Activated CD8-positive, alpha-beta memory T cell treated with anti-CD3 and anti-CD28 coated beads, Interleukin-2, amount 10 ng/mL, durations not matched to agents 7 days and 5 days (primary cell): ENCODE results near the gene B3GALT5. TPM values are rescaled to one million over a fixed set of nuclear protein-coding genes. Genes with fewer than 3 reads are reported as not detected.

Source experiments
- ATAC-seq: fragments of 150-1000 bp; cut with Tn5 transposase; one replicate; pipeline ENCODE4 v1.10.0; 2021; ENCODE audit warnings: moderate library complexity
- CTCF ChIA-PET: fragments of 350-600 bp; sonication (Branson Sonifier 250); formaldehyde crosslinking; loops from one replicate; lab custom pipeline; 2021; ENCODE audit warnings: antibody characterized with exemption; lab: Charles Lee
- DNase-seq: peaks from one replicate; pipeline ENCODE4 v3.0.0-alpha.2; 2020
- H3K27ac Mint-ChIP-seq: one replicate; pipeline ENCODE4 v1.8.0; 2021; ENCODE audit warnings: mild to moderate bottlenecking, mixed read lengths
- H3K27me3 Mint-ChIP-seq: one replicate; pipeline ENCODE4 v1.8.0; 2021; ENCODE audit warnings: mixed read lengths
- H3K36me3 Mint-ChIP-seq: one replicate; pipeline ENCODE4 v1.8.0; 2021; ENCODE audit warnings: mild to moderate bottlenecking, mixed read lengths
- H3K4me1 Mint-ChIP-seq: one replicate; pipeline ENCODE4 v1.8.0; 2021; ENCODE audit warnings: mixed read lengths
- H3K4me3 Mint-ChIP-seq: one replicate; pipeline ENCODE4 v1.8.0; 2021; ENCODE audit warnings: mild to moderate bottlenecking, moderate library complexity, mixed read lengths
- H3K9me3 Mint-ChIP-seq: one replicate; pipeline ENCODE4 v1.8.0; 2022; ENCODE audit warnings: low read depth, mixed read lengths
- total RNA-seq, 2 experiments: library from RNA; stranded (reverse); gene quantifications; one replicate each; pipeline ENCODE4 v1.2.3, GENCODE V29; 2021

Gene B3GALT5
- total RNA-seq, 2 experiments from 2014 or later, result not detected

GRCh38 chr21:39641827-39642450, 29.2 kb downstream of the B3GALT5 start:
- Mint-ChIP-seq H3K4me1 (no peaks in the 10 kb centered on the region), H3K9me3 (peaks cover 2% of the 10 kb centered on the region), H3K27me3 (no peaks in the 10 kb centered on the region), H3K36me3 (no peaks in the 10 kb centered on the region), H3K27ac (no peak overlapping the region), H3K4me3 (no peak overlapping the region)
- CTCF ChIA-PET, result no interaction called here
- DNase-seq (no peak), ATAC-seq (no peak)

DNA sequence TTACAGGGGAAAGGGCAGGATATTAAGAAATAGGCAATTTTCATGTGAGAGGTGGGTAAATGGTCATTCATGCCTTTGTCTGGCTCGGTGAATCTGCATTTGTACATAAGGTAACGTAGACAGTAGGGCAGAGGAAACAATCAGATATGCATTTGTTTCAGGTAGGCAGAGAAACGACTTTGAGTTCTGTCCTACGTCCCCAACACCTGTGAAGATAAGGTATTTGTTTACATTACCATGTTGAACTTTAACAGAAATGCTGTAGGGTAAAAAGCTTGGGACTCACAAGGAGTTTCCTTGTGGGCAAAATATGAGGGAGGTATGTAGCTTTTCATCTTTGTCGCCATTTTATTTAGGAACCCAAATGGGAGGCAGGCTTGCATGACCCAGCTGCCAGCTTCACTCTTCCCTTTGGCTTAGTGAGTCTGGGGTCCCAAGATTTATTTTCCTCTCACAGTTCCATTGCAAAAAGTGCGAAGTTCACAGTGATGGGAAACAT, 31.4 kb downstream of the B3GALT5 start:
- H3K36me3 Mint-ChIP-seq, result no peaks in the 10 kb centered on the region
- H3K9me3 Mint-ChIP-seq, result peaks cover 2% of the 10 kb centered on the region
- H3K4me1 Mint-ChIP-seq, result no peaks in the 10 kb centered on the region
- H3K27me3 Mint-ChIP-seq, result no peaks in the 10 kb centered on the region
- DNase-seq (no peak), ATAC-seq (no peak)
- CTCF ChIA-PET, result no interaction called here
- no peak overlapping the region for H3K4me3 Mint-ChIP-seq
- no peak overlapping the region for H3K27ac Mint-ChIP-seq

DNA sequence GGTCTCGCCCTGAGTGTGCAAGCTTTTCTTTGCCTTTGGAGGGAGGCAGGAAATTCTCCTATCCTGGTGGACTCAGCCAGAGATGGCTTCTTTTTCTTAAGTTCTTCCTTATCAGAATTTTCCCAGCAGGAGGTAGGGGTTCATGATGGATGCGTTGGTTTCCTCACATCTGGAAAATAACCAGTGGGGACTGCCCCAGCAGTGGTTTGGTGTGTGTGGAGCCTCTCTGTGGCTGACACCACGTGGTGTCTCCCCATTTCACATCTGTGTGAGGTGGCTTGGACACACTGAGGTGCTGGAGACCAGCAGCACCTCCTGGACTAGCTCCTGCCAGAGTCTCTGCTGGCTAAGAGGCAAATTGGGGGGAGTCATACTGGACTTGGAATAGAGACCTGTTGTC, 32.6 kb downstream of the B3GALT5 start:
- Mint-ChIP-seq H3K4me3 (no peak overlapping the region), H3K9me3 (peaks cover 7% of the 10 kb centered on the region), H3K36me3 (no peaks in the 10 kb centered on the region), H3K4me1 (no peaks in the 10 kb centered on the region), H3K27me3 (no peaks in the 10 kb centered on the region), H3K27ac (no peak overlapping the region)
- CTCF ChIA-PET, result no interaction called here
- no peak for DNase-seq
- no peak for ATAC-seq

DNA sequence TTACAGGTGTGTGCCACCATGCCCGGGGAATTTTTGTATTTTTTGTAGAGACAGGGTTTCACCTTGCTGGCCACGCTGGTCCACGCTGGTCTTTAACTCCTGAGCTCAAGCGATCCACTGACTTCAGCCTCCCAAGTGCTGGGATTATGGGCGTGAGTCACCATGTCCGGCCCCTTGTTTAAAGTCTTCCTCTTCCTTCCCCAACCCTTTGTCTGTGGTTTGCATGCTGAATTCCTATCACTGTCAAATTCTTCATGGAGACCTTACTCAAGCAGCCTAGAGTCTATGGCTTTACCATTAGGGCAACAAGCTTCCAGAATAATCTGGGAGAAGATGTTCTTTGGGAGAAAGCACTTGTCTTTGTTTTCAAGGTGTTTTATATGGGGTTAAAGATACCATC, 34.7 kb downstream of the B3GALT5 start:
- CTCF ChIA-PET, result no interaction called here
- peaks cover 12% of the 10 kb centered on the region for H3K9me3 Mint-ChIP-seq

GRCh38 chr21:39648879-39649278, 36.1 kb downstream of the B3GALT5 start:
- ATAC-seq (no peak), DNase-seq (no peak)
- H3K4me3 Mint-ChIP-seq, result no peak overlapping the region
- CTCF ChIA-PET, result no interaction called here
- H3K4me1 Mint-ChIP-seq, result no peaks in the 10 kb centered on the region
- H3K27me3 Mint-ChIP-seq, result no peaks in the 10 kb centered on the region
- no peaks in the 10 kb centered on the region for H3K36me3 Mint-ChIP-seq
- no peak overlapping the region for H3K27ac Mint-ChIP-seq
- H3K9me3 Mint-ChIP-seq, result peaks cover 12% of the 10 kb centered on the region

More for the DNA sequence above, 34.7 kb downstream of the B3GALT5 start:
- no peak overlapping the region for H3K27ac Mint-ChIP-seq
- no peaks in the 10 kb centered on the region for H3K27me3 Mint-ChIP-seq
- H3K4me1 Mint-ChIP-seq, result no peaks in the 10 kb centered on the region
- DNase-seq (no peak), ATAC-seq (no peak)
- no peak overlapping the region for H3K4me3 Mint-ChIP-seq
- H3K36me3 Mint-ChIP-seq, result no peaks in the 10 kb centered on the region

- no peak for ATAC-seq
- Mint-ChIP-seq H3K36me3 (no peaks in the 10 kb centered on the region), H3K27ac (no peak overlapping the region), H3K27me3 (no peaks in the 10 kb centered on the region), H3K4me3 (no peak overlapping the region), H3K4me1 (no peaks in the 10 kb centered on the region), H3K9me3 (peaks cover 12% of the 10 kb centered on the region)
- CTCF ChIA-PET, result no interaction called here
- DNase-seq, result no peak
Observed at GRCh38 chr21:39649526-39649925, 36.8 kb downstream of the B3GALT5 start.

GRCh38 chr21:39650306-39650705, 37.6 kb downstream of the B3GALT5 start:
- Mint-ChIP-seq H3K27ac (no peak overlapping the region), H3K36me3 (no peaks in the 10 kb centered on the region), H3K4me1 (no peaks in the 10 kb centered on the region), H3K9me3 (peaks cover 12% of the 10 kb centered on the region), H3K27me3 (no peaks in the 10 kb centered on the region), H3K4me3 (no peak overlapping the region)
- ATAC-seq, result no peak
- CTCF ChIA-PET, result no interaction called here
- no peak for DNase-seq

GRCh38 chr21:39650801-39651200, 38.1 kb downstream of the B3GALT5 start:
- H3K4me1 Mint-ChIP-seq, result no peaks in the 10 kb centered on the region
- no peak overlapping the region for H3K27ac Mint-ChIP-seq
- H3K27me3 Mint-ChIP-seq, result no peaks in the 10 kb centered on the region
- peaks cover 12% of the 10 kb centered on the region for H3K9me3 Mint-ChIP-seq
- no peak overlapping the region for H3K4me3 Mint-ChIP-seq
- DNase-seq (no peak), ATAC-seq (no peak)
- H3K36me3 Mint-ChIP-seq, result no peaks in the 10 kb centered on the region
- CTCF ChIA-PET, result no interaction called here

- no peak for DNase-seq
- CTCF ChIA-PET, result no interaction called here
- H3K27ac Mint-ChIP-seq, result no peak overlapping the region
- peaks cover 12% of the 10 kb centered on the region for H3K9me3 Mint-ChIP-seq
- H3K4me3 Mint-ChIP-seq, result no peak overlapping the region
- H3K4me1 Mint-ChIP-seq, result no peaks in the 10 kb centered on the region
- no peaks in the 10 kb centered on the region for H3K36me3 Mint-ChIP-seq
- H3K27me3 Mint-ChIP-seq, result no peaks in the 10 kb centered on the region
- no peak for ATAC-seq
Observed at GRCh38 chr21:39651206-39651605, 38.5 kb downstream of the B3GALT5 start.

DNA sequence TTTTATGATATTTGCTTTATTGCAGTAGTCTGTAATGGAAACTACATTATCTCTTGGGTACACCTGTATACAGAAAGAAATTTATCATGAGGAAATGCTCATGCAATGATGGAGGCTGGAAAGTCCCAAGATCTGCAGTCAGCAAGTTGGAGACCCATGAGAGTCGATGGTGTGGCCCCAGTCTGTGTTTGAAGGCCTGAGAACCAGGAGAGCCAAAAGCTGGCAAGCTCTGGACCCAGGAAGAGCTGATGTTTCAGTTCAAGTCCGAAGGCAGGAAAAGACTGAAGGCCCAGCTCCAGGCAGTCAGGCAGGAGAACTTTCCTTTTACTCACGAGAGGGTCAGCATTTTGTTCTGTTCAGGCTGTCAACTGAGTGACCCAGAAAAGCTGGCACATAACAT, 42.2 kb downstream of the B3GALT5 start:
- CTCF ChIA-PET, result no interaction called here
- no peak for ATAC-seq
- peaks cover 3% of the 10 kb centered on the region for H3K27me3 Mint-ChIP-seq
- no peaks in the 10 kb centered on the region for H3K36me3 Mint-ChIP-seq
- H3K9me3 Mint-ChIP-seq, result peaks cover 8% of the 10 kb centered on the region
- no peak overlapping the region for H3K4me3 Mint-ChIP-seq
- no peak for DNase-seq
- no peaks in the 10 kb centered on the region for H3K4me1 Mint-ChIP-seq
- H3K27ac Mint-ChIP-seq, result no peak overlapping the region

DNA sequence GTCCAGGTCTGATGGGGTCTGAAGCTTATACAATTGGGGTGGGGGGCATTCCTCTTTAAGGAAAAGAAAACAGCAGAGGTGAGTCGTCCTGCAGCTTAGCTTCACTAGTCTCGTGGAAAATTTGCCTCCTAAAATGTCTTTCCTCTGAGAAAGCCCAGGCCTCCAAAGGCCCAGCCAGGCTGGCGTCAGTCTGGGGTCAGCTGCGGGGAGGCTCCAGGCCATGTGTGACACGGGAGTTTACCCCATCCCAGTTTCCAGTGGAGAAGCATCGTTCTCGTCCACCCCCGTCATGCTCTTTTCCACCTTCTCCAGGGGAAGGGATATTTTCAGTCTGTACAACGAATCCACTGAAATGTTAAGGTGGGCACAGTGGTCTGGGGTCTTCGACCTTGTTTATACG, 42.8 kb downstream of the B3GALT5 start:
- no peak overlapping the region for H3K4me3 Mint-ChIP-seq
- H3K27me3 Mint-ChIP-seq, result peaks cover 3% of the 10 kb centered on the region
- DNase-seq (no peak), ATAC-seq (no peak)
- H3K9me3 Mint-ChIP-seq, result peaks cover 8% of the 10 kb centered on the region
- CTCF ChIA-PET, result no interaction called here
- no peaks in the 10 kb centered on the region for H3K4me1 Mint-ChIP-seq
- H3K36me3 Mint-ChIP-seq, result no peaks in the 10 kb centered on the region
- H3K27ac Mint-ChIP-seq, result no peak overlapping the region

GRCh38 chr21:39656209-39656608, 43.5 kb downstream of the B3GALT5 start:
- Mint-ChIP-seq H3K4me1 (no peaks in the 10 kb centered on the region), H3K27ac (no peak overlapping the region), H3K9me3 (peaks cover 6% of the 10 kb centered on the region), H3K36me3 (no peaks in the 10 kb centered on the region), H3K27me3 (peaks cover 3% of the 10 kb centered on the region), H3K4me3 (no peak overlapping the region)
- DNase-seq (no peak), ATAC-seq (no peak)
- CTCF ChIA-PET, result no interaction called here

DNA sequence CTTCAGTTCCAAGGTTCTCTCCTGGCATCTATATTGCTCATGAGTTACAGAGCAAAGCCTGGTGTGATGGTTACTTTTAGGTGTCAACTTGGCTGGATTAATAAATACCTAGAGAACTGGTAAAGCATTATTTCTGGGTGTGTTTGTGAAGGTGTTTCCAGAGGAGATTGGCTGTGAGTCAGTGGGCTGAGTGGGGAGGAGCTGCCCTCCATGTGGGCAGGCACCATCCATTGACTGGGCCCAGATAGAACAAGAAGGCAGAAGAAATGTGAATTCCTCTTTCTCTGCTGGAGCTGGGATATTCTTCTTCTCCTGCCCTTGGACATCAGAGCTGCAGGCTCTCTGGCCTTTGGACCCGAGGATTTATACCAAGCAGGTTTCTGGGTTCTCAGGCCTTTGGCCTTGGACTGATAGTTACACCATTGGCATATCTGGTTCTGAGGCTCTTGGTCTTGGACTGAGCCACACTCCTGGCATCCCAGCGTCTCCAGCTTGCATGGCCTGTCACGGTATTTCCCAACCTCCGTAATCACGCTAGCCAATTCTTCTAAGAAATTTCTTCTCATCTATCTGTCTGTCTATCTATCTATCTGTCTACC, 44.5 kb downstream of the B3GALT5 start:
- CTCF ChIA-PET, result no interaction called here
- H3K27me3 Mint-ChIP-seq, result peaks cover 3% of the 10 kb centered on the region
- H3K4me3 Mint-ChIP-seq, result no peak overlapping the region
- peaks cover 2% of the 10 kb centered on the region for H3K9me3 Mint-ChIP-seq
- no peaks in the 10 kb centered on the region for H3K4me1 Mint-ChIP-seq
- no peak overlapping the region for H3K27ac Mint-ChIP-seq
- no peaks in the 10 kb centered on the region for H3K36me3 Mint-ChIP-seq
- ATAC-seq (no peak), DNase-seq (no peak)

GRCh38 chr21:39658066-39658465, 45.3 kb downstream of the B3GALT5 start:
- no peak for DNase-seq
- no peak overlapping the region for H3K4me3 Mint-ChIP-seq
- no peak for ATAC-seq
- peaks cover 3% of the 10 kb centered on the region for H3K27me3 Mint-ChIP-seq
- CTCF ChIA-PET, result no interaction called here
- no peaks in the 10 kb centered on the region for H3K36me3 Mint-ChIP-seq
- no peak overlapping the region for H3K27ac Mint-ChIP-seq
- H3K9me3 Mint-ChIP-seq, result peaks cover 2% of the 10 kb centered on the region
- H3K4me1 Mint-ChIP-seq, result no peaks in the 10 kb centered on the region
